HG02852 (cell line): ENCODE measurements around the gene ERC2.

Source experiments
- ATAC-seq: cut with Tn5 transposase; IDR thresholded peaks from one replicate; pipeline ENCODE4 v1.9.1; 2021; ENCODE audit warnings: mild to moderate bottlenecking, moderate library complexity; ENCODE audit not compliant: unreplicated experiment

ERC2 gene

DNA sequence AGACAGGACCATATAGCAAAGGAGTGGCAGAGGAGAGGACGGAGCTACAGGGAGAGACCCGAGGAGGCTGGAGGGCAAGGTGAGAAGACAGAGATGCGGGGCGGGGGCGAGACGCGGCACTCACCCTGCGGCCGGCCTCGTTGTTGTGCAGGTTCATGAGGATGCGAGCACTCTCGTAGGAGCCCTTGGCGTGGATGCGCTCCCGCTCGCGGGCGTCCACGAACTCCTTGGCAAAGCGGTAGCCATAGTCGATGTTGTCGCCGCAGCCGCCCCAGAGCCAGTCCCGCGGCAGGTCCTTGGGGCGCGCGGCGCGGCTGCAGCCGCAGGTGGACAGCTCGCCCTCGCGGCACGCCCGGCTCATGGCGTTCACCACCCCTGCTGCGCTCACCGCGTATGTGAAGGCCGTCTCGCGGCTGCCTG is 994.0 kb downstream of the ERC2 start:
- ATAC-seq = no peak

DNA sequence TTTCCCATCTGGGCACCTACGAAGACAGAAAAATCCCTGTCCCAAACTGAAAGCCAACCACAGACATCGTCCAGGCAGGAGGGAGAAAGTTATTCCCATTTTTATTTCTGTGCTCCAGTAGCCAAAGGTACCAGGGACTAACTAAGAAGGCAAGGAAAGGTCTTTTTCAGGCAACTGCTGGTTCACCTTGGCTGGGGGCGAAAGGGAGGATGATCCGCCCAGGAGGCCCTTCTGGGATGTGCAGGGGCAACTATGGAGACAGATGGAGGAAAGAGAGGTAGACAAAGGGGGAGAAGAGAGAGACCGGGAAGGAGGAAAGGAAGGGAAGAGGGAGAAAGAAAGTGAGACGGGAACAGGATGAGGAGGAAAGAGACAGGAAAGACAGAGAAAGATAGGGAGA is 994.5 kb downstream of the ERC2 start:
- no peak for ATAC-seq

DNA sequence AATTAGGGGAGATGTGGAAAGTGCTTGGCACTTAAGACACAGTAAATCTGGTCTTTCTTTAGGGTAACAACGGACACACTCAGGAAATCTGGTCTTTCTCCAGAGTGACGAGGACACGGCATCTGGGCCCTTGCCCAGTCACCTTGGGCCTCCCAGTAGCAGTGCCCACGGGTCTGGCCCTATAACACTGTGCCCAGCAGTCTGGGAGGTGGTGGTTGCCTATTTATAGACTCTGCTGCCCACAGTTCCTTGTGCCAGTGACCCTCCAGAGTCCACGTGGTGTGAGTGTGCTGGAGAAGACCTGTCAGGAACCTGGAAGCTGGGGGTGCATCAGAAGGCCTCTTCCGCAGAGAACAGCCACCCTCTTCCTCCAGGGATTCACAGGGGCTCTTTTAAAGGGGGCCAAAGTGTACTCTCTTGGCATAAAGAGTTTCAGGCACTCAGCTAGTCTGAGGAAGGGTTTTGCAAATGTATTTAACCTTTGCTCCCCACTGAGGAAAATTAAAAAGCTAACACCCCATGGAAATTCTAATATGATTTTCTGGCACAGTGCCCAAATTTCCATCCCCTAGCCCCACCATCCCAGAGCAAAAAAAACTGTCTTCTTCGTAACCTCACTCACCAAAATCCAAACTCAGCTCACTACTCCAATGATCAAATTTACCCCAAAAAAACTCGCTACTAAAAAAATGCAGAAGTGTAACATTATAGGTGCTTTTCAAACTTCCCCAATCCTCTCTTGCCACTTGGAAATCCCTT is 996.6 kb downstream of the ERC2 start:
- ATAC-seq = no peak

DNA sequence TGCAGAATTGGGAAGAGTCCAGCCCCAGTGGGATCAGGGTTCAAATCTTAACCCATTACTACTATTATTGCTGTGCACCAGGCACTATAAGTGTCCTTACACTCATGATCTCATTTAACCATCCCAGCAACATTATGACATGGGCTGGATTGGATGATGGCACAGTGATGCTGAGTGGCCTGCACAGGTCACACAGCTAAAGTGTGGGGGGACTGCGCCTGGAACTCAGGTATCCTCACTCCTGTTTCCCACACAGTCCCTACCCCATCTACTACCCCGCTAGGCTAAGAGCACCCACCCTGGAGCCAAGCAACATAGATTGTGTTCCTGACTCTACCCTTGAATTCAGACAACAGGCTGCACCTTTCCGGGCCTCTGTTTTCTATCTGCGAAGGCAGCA is 997.2 kb downstream of the ERC2 start:
- ATAC-seq = no peak

DNA sequence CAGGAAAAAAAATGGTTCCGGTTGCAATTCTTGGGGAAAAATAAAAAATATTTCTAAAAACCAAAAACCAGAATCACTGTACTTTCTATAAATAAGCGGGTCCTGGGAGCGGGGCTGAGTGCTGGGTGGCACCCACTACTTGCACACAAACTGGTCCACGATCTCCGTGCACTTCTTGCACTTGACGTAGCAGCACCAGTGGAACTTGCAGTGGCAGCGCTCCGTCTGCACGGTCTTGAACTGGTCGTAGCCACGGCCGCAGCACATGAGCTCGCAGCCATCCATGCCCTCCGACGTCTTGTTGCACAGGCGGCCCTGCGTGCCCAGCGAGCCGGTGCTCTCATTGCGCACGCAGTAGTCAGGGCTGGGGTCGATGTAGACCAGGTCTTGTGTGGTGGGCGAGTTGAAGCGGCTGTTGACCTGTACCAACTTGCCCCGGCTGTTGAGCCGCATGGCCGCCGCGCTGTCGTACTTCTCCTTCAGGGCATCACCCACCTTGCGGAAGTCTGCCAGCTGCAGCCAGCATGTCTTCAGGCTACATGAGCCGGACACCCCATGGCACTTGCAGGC is 998.2 kb downstream of the ERC2 start:
- no peak for ATAC-seq

DNA sequence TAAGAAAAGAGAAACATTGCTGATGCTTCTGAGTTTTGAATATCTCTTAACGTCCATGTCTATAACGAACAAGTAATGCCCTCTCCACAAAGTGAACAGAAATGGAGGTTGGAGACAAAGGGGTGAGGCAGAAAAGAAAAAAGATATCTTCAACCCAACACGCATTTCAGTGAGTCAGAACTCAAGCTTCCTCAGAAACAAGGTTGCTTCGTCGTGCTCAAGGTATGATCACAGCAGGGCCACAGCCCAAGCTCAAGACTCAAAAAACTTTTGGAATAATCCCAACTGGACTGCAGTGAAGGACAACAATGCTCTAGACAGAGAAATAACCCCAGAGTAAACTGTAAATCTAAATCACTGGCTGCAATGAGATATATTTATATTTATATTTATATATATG is 1000.0 kb downstream of the ERC2 start:
- ATAC-seq = no peak

DNA sequence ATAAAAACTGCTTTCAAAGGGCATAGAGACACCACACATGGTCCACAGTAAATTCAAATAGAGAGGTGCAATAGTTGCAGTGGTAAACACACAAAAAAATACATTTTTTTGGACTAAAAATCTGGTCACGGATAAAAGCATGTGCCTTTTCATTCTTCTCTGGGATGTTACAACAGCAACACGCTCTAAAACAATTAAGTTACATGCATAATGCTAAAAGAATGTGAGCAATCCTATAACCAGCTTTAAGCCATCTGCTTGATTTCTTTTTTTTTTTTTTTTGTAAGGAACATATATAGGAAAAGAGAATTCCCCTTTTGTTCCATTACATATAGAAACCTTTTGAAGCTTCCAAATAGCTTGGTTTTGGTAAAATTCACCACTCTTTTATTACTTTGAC is 1001.2 kb downstream of the ERC2 start:
- ATAC-seq = no peak

DNA sequence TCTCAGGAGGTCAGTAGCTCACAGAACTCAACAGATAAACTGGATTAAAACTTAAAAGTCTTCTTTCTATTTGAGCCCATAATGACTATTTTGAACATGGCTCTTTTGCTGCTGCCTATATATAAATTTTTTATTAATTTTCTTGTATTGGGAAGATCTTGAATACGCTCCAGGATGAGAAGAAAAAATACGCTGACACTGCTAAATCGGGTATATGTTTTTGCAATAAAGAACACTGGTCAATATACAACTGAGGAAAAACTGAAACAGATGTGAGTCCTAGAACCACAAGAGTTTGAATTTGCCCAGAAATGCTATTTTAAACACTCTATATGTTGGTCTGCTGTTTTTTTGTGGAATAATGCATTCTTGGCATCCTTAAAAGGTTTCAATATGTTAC is 1001.7 kb downstream of the ERC2 start:
- no peak for ATAC-seq

DNA sequence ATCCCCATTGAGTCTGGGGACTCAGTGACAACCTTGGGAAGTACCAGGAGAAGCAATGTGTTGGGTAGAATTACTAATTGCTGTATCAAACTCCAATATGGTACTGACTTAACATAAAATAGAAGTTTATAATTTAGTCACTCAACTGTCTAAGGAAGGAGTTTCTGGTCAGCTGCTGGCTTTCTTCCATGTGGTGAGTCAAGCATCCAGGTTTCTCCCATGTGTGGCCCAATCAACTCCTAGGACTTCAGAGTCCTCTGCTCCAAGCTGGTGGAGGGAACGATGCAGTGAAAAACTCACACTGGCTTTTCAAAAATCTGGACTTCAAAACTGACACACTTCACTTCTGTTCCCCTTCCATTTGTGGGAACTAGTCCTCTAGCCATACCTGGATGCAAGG is 1006.4 kb downstream of the ERC2 start:
- no peak for ATAC-seq

DNA sequence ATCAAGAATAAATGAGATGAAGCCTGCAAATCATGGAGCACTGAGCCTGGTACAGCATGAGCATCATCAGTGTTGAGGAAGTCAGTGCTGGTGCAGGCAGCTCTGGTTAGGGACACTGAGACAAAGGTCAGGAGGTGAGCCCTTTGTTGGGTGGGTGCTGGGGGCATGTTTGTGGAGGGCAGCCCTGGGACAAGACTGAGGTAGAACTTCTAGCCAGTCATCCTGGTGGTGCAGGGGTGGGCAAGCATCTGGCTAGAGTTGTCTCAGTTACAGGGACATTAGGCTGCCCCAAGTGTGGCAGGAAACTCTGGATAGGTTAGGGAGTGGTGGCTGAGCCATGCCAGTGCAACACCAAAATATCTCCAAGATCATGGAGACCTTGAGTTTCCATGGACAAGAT is 1008.4 kb downstream of the ERC2 start:
- ATAC-seq = no peak
